ENCODE measurements around the gene WDR70.

WDR70 gene

DNA sequence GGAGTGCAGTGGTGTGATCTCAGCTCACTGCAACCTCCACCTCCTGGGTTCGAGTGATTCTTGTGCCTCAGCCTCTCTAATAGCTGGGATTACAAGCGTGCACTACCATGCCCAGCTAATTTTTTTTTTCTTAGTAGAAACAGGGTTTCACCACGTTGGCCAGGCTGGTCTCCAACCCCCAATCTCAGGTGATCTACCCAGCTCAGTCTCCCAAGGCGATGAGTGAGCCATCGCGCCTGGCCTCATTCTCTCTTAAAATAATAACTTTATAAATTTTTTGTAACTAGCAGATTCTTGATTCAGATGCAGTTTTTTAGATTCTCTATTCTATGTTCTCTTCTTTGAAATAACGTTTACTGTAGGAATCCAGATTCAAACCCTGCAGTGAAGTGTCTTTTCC is 333.6 kb downstream of the WDR70 start:
- Histone ChIP-seq H4K91ac (ENCODE audit: low read depth, low read length) (no peak overlapping the region), H2BK5ac (ENCODE audit: low read depth, low read length, poor library complexity) (no peak overlapping the region), H3K14ac (ENCODE audit: low read length) (no peak overlapping the region), H3K4me3 (ENCODE audit: low read depth, low read length) (no peak overlapping the region), H2BK12ac (ENCODE audit: low read length) (no peak overlapping the region), H2AFZ (ENCODE audit: insufficient read depth, low read length, poor library complexity) (no peak overlapping the region), H3K4ac (ENCODE audit: low read depth, low read length) (no peak overlapping the region), H3K79me1 (ENCODE audit: low read length) (no peaks in the 10 kb centered on the region), H3K79me2 (ENCODE audit: control insufficient read depth, insufficient read depth, low read length, poor library complexity) (no peaks in the 10 kb centered on the region), H3K36me3 (ENCODE audit: control insufficient read depth in 1 of 2, insufficient read depth in 2 of 2, low read length in 2 of 2) (no peaks in the 10 kb centered on the region), H3K18ac (ENCODE audit: low read length) (no peak overlapping the region), H3K4me1 (ENCODE audit: control insufficient read depth in 1 of 2, insufficient read depth in 2 of 2, low read length in 2 of 2) (peaks cover 0 to 2% of the 10 kb centered on the region in 2 experiments), H4K12ac (ENCODE audit: low read depth, low read length) (no peak overlapping the region), H3K9ac (ENCODE audit: low read length) (no peak overlapping the region), H4K8ac (ENCODE audit: low read depth, low read length) (no peak overlapping the region), H3K23ac (ENCODE audit: low read length) (no peak overlapping the region), H2AK5ac (ENCODE audit: low read length) (no peak overlapping the region), H3K9me3 (ENCODE audit: insufficient read depth, low read depth, low read length) (no peaks in the 10 kb centered on the region), H3K27ac (ENCODE audit: low read depth, low read length) (no peak overlapping the region), H2BK120ac (ENCODE audit: insufficient read depth, low read length, poor library complexity) (no peak overlapping the region), H3K4me2 (ENCODE audit: low read length) (no peak overlapping the region), H3K27me3 (ENCODE audit: insufficient read depth, low read length) (no peaks in the 10 kb centered on the region)
- WGBS (ENCODE audit: extremely low coverage, insufficient coverage, insufficient read length), result no CpG with 5 or more reads among the region's 7 CpGs
- DNase-seq, result no peak

DNA sequence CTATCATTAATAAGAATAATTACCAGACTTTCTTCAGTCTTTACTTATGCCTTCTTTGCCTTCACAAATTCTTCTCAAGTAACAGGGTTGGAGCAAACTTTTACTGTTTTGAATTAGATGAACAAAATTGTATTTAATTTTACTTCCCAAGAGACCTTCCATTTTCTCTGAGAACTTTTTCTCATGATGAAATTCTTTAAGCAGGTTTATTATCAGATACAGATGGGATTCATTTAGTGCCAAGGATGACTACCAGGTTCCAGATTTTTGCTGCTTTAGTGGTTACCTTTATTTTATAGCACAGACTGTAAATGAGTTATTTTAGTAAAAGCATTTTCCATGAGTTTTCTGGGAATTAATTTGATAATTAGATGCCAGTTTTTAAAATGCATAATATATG is 335.6 kb downstream of the WDR70 start:
- Histone ChIP-seq H3K79me2 (ENCODE audit: control insufficient read depth, insufficient read depth, low read length, poor library complexity) (no peaks in the 10 kb centered on the region), H3K4ac (ENCODE audit: low read depth, low read length) (no peak overlapping the region), H3K27me3 (ENCODE audit: insufficient read depth, low read length) (no peaks in the 10 kb centered on the region), H3K9me3 (ENCODE audit: insufficient read depth, low read depth, low read length) (no peaks in the 10 kb centered on the region), H3K36me3 (ENCODE audit: control insufficient read depth in 1 of 2, insufficient read depth in 2 of 2, low read length in 2 of 2) (no peaks in the 10 kb centered on the region), H3K79me1 (ENCODE audit: low read length) (no peaks in the 10 kb centered on the region), H3K23ac (ENCODE audit: low read length) (no peak overlapping the region), H3K27ac (ENCODE audit: low read depth, low read length) (no peak overlapping the region), H2BK5ac (ENCODE audit: low read depth, low read length, poor library complexity) (no peak overlapping the region), H3K18ac (ENCODE audit: low read length) (no peak overlapping the region), H3K4me3 (ENCODE audit: low read depth, low read length) (no peak overlapping the region), H3K4me1 (ENCODE audit: control insufficient read depth in 1 of 2, insufficient read depth in 2 of 2, low read length in 2 of 2) (peaks cover 0 to 2% of the 10 kb centered on the region in 2 experiments), H2AFZ (ENCODE audit: insufficient read depth, low read length, poor library complexity) (no peak overlapping the region), H4K91ac (ENCODE audit: low read depth, low read length) (no peak overlapping the region), H4K8ac (ENCODE audit: low read depth, low read length) (no peak overlapping the region), H4K12ac (ENCODE audit: low read depth, low read length) (no peak overlapping the region), H3K9ac (ENCODE audit: low read length) (no peak overlapping the region), H2AK5ac (ENCODE audit: low read length) (no peak overlapping the region), H2BK120ac (ENCODE audit: insufficient read depth, low read length, poor library complexity) (no peak overlapping the region), H3K4me2 (ENCODE audit: low read length) (no peak overlapping the region), H2BK12ac (ENCODE audit: low read length) (no peak overlapping the region), H3K14ac (ENCODE audit: low read length) (no peak overlapping the region)
- DNase-seq, result no peak

DNA sequence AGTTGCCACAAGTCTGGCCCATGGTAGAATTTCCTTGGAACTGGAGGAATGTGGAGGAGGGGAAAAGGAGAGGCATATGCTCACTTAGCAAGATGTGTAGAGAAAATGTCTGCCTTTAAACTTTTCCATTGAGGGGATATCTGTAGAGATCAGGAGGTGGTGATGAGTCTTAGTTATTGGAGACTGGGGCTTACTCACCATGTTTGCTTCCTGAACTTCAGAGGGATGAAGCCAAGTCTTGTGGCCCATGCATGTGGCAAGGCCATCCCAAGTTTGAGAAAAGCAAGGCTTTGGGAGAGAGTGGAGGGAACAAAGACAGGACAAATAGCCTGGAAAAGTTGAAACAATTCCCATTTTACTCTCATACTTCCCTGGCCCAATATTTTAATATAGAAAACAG is 336.2 kb downstream of the WDR70 start:
- Histone ChIP-seq H3K14ac (ENCODE audit: low read length) (no peak overlapping the region), H2BK120ac (ENCODE audit: insufficient read depth, low read length, poor library complexity) (no peak overlapping the region), H3K4ac (ENCODE audit: low read depth, low read length) (no peak overlapping the region)

DNA sequence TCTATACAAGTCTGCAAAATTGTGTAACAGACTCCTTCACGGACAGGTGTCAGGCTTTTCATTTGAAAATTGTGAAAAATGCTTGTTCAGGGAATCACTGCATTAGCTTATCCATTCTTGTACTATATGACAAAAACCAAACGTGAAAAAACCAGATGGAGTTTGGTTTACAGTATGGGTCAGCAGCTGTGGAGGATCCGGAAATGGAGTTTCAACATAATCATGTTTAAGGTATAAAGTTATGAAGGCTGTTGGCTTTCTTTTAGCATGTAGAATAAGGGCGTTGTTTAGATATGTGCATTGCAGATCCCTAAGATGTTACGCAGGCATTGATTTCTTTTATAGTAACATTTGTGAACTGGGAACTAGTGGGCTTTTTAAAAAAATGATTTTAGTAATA is 336.9 kb downstream of the WDR70 start:
- no CpG with 5 or more reads among the region's 5 CpGs for WGBS (ENCODE audit: extremely low coverage, insufficient coverage, insufficient read length)
- Histone ChIP-seq H3K36me3 (ENCODE audit: control insufficient read depth in 1 of 2, insufficient read depth in 2 of 2, low read length in 2 of 2) (no peaks in the 10 kb centered on the region), H3K9ac (ENCODE audit: low read length) (no peak overlapping the region), H3K4ac (ENCODE audit: low read depth, low read length) (no peak overlapping the region), H3K9me3 (ENCODE audit: insufficient read depth, low read depth, low read length) (no peaks in the 10 kb centered on the region), H3K18ac (ENCODE audit: low read length) (no peak overlapping the region), H2BK5ac (ENCODE audit: low read depth, low read length, poor library complexity) (no peak overlapping the region), H3K79me2 (ENCODE audit: control insufficient read depth, insufficient read depth, low read length, poor library complexity) (no peaks in the 10 kb centered on the region), H4K12ac (ENCODE audit: low read depth, low read length) (no peak overlapping the region), H4K8ac (ENCODE audit: low read depth, low read length) (no peak overlapping the region), H3K27ac (ENCODE audit: low read depth, low read length) (no peak overlapping the region), H2BK120ac (ENCODE audit: insufficient read depth, low read length, poor library complexity) (no peak overlapping the region), H2BK12ac (ENCODE audit: low read length) (no peak overlapping the region), H3K27me3 (ENCODE audit: insufficient read depth, low read length) (no peaks in the 10 kb centered on the region), H3K79me1 (ENCODE audit: low read length) (no peaks in the 10 kb centered on the region), H4K91ac (ENCODE audit: low read depth, low read length) (no peak overlapping the region), H3K14ac (ENCODE audit: low read length) (no peak overlapping the region), H3K4me3 (ENCODE audit: low read depth, low read length) (no peak overlapping the region), H3K4me1 (ENCODE audit: control insufficient read depth in 1 of 2, insufficient read depth in 2 of 2, low read length in 2 of 2) (peaks cover 0 to 2% of the 10 kb centered on the region in 2 experiments), H3K4me2 (ENCODE audit: low read length) (no peak overlapping the region), H2AK5ac (ENCODE audit: low read length) (no peak overlapping the region), H3K23ac (ENCODE audit: low read length) (no peak overlapping the region), H2AFZ (ENCODE audit: insufficient read depth, low read length, poor library complexity) (no peak overlapping the region)
- DNase-seq, result no peak

More for the DNA sequence above, 336.2 kb downstream of the WDR70 start:
- Histone ChIP-seq H3K9ac (ENCODE audit: low read length) (no peak overlapping the region), H3K18ac (ENCODE audit: low read length) (no peak overlapping the region), H4K91ac (ENCODE audit: low read depth, low read length) (no peak overlapping the region), H4K12ac (ENCODE audit: low read depth, low read length) (no peak overlapping the region), H3K4me3 (ENCODE audit: low read depth, low read length) (no peak overlapping the region), H3K4me2 (ENCODE audit: low read length) (no peak overlapping the region), H2AFZ (ENCODE audit: insufficient read depth, low read length, poor library complexity) (no peak overlapping the region), H2BK12ac (ENCODE audit: low read length) (no peak overlapping the region), H3K27me3 (ENCODE audit: insufficient read depth, low read length) (no peaks in the 10 kb centered on the region), H3K27ac (ENCODE audit: low read depth, low read length) (no peak overlapping the region), H4K8ac (ENCODE audit: low read depth, low read length) (no peak overlapping the region), H3K79me2 (ENCODE audit: control insufficient read depth, insufficient read depth, low read length, poor library complexity) (no peaks in the 10 kb centered on the region), H3K4me1 (ENCODE audit: control insufficient read depth in 1 of 2, insufficient read depth in 2 of 2, low read length in 2 of 2) (peaks cover 0 to 2% of the 10 kb centered on the region in 2 experiments), H2AK5ac (ENCODE audit: low read length) (no peak overlapping the region), H2BK5ac (ENCODE audit: low read depth, low read length, poor library complexity) (no peak overlapping the region), H3K9me3 (ENCODE audit: insufficient read depth, low read depth, low read length) (no peaks in the 10 kb centered on the region), H3K79me1 (ENCODE audit: low read length) (no peaks in the 10 kb centered on the region), H3K36me3 (ENCODE audit: control insufficient read depth in 1 of 2, insufficient read depth in 2 of 2, low read length in 2 of 2) (no peaks in the 10 kb centered on the region), H3K23ac (ENCODE audit: low read length) (no peak overlapping the region)
- DNase-seq, result no peak

DNA sequence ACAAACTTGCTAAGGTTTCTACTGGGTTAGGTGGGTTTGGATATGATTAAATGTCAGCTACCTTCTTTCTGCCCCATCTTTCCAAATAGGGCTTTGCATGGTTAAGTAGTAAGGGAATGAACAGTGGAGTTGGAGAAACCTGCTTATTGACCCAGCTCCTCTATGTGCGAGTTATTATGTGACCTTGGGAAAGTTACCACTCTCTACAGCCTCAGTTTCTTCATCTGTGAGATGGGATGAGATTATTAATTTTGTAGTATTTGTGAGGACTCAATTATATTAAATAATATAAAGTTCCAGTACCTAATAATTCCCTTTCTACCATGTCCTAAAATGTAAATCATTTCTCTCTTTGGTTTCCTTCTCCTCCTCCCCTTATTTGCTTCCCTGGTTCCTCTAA is 337.3 kb downstream of the WDR70 start:
- no CpG with 5 or more reads among the region's 1 CpG for WGBS (ENCODE audit: extremely low coverage, insufficient coverage, insufficient read length)
- no peaks in the 10 kb centered on the region for H3K9me3 ChIP-seq (ENCODE audit: insufficient read depth, low read depth, low read length)
- H3K27me3 ChIP-seq (ENCODE audit: insufficient read depth, low read length), result no peaks in the 10 kb centered on the region
- no peak overlapping the region for H2BK5ac ChIP-seq (ENCODE audit: low read depth, low read length, poor library complexity)
- H3K4me3 ChIP-seq (ENCODE audit: low read depth, low read length), result no peak overlapping the region
- H2AFZ ChIP-seq (ENCODE audit: insufficient read depth, low read length, poor library complexity), result no peak overlapping the region
- no peak overlapping the region for H4K12ac ChIP-seq (ENCODE audit: low read depth, low read length)
- no peaks in the 10 kb centered on the region for H3K79me2 ChIP-seq (ENCODE audit: control insufficient read depth, insufficient read depth, low read length, poor library complexity)
- H2BK12ac ChIP-seq (ENCODE audit: low read length), result no peak overlapping the region
- peaks cover 0 to 2% of the 10 kb centered on the region in 2 experiments for H3K4me1 ChIP-seq (ENCODE audit: control insufficient read depth in 1 of 2, insufficient read depth in 2 of 2, low read length in 2 of 2)
- no peaks in the 10 kb centered on the region for H3K79me1 ChIP-seq (ENCODE audit: low read length)
- no peak overlapping the region for H3K4ac ChIP-seq (ENCODE audit: low read depth, low read length)
- no peak overlapping the region for H2AK5ac ChIP-seq (ENCODE audit: low read length)
- H3K4me2 ChIP-seq (ENCODE audit: low read length), result no peak overlapping the region
- no peak for DNase-seq
- H3K27ac ChIP-seq (ENCODE audit: low read depth, low read length), result no peak overlapping the region
- no peak overlapping the region for H3K9ac ChIP-seq (ENCODE audit: low read length)
- H2BK120ac ChIP-seq (ENCODE audit: insufficient read depth, low read length, poor library complexity), result no peak overlapping the region
- H4K91ac ChIP-seq (ENCODE audit: low read depth, low read length), result no peak overlapping the region
- no peaks in the 10 kb centered on the region for H3K36me3 ChIP-seq (ENCODE audit: control insufficient read depth in 1 of 2, insufficient read depth in 2 of 2, low read length in 2 of 2)
- no peak overlapping the region for H4K8ac ChIP-seq (ENCODE audit: low read depth, low read length)
- H3K14ac ChIP-seq (ENCODE audit: low read length), result no peak overlapping the region
- H3K23ac ChIP-seq (ENCODE audit: low read length), result no peak overlapping the region
- no peak overlapping the region for H3K18ac ChIP-seq (ENCODE audit: low read length)
